GM18907 (cell line): ENCODE results near the gene TVP23C.
"Not testable (repeated sequence)": the region's sequence is repeated elsewhere in the genome, so short reads cannot be mapped to it uniquely, and the experiment has no call there.

Experiments used
- ATAC-seq: cut with Tn5 transposase; IDR thresholded peaks from one replicate; pipeline ENCODE4 v1.9.1; 2021; ENCODE audit warnings: mild to moderate bottlenecking, moderate library complexity; ENCODE audit not compliant: unreplicated experiment

The TVP23C gene

GRCh38 chr17:15533122-15533521 lies 30.2 kb downstream of the TVP23C start:
- not testable (repeated sequence) for ATAC-seq

- peak; percentile 45 for ATAC-seq
Measured at GRCh38 chr17:15526292-15527218, 36.7 kb downstream of the TVP23C start.

- not testable (repeated sequence) for ATAC-seq
Measured at GRCh38 chr17:15524990-15525985, 38.0 kb downstream of the TVP23C start.

GRCh38 chr17:15516150-15516549 lies 47.1 kb downstream of the TVP23C start:
- ATAC-seq: no peak

GRCh38 chr17:15514469-15514868 lies 48.8 kb downstream of the TVP23C start:
- no peak for ATAC-seq

GRCh38 chr17:15513856-15514459 lies 49.3 kb downstream of the TVP23C start:
- no peak for ATAC-seq

GRCh38 chr17:15513058-15513791 lies 50.1 kb downstream of the TVP23C start:
- ATAC-seq: no peak

- no peak for ATAC-seq
Measured at GRCh38 chr17:15512071-15512709, 51.1 kb downstream of the TVP23C start.

GRCh38 chr17:15511142-15511541 lies 52.1 kb downstream of the TVP23C start:
- no peak for ATAC-seq

GRCh38 chr17:15510361-15510760 lies 52.9 kb downstream of the TVP23C start:
- no peak for ATAC-seq

- no peak for ATAC-seq
Measured at GRCh38 chr17:15509095-15509494, 54.2 kb downstream of the TVP23C start.

GRCh38 chr17:15508466-15508865 lies 54.8 kb downstream of the TVP23C start:
- ATAC-seq: no peak

- ATAC-seq: no peak
Measured at GRCh38 chr17:15507896-15508295, 55.4 kb downstream of the TVP23C start.

GRCh38 chr17:15507001-15507400 lies 56.3 kb downstream of the TVP23C start:
- ATAC-seq: no peak

- ATAC-seq: not testable (repeated sequence)
Measured at GRCh38 chr17:15505708-15506107, 57.6 kb downstream of the TVP23C start.

- ATAC-seq: no peak
Measured at GRCh38 chr17:15503731-15504130, 59.6 kb downstream of the TVP23C start.

- ATAC-seq: peak; percentile 95
Measured at GRCh38 chr17:15502369-15503112, 60.7 kb downstream of the TVP23C start.

- ATAC-seq: no peak
Measured at GRCh38 chr17:15501793-15502192, 61.5 kb downstream of the TVP23C start.

GRCh38 chr17:15501282-15501681 lies 62.0 kb downstream of the TVP23C start:
- no peak for ATAC-seq
